Measurements from ENCODE around the gene MAP3K7CL.

DNA sequence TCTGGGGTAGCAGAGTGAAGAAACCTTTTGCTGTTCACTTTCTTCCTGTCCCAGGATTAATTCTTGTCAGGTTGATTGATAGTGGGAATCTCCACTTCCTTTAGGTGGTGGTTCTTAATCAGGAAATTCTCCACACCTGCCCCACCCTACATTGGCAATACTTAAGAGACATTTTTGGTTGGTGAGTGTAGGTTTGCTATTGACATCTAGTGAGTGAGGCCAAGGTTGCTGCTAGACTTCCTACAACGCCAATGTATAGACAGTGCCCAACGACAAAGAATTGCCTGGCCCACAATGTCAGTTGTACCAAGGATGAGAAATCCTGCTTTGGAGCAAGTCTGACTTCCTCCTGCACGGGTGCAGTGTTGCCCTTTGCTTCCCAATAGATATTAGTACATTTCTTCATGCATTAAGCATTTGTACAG, 38.5 kb downstream of the MAP3K7CL start:
- TF ChIP-seq, protein P1, sequence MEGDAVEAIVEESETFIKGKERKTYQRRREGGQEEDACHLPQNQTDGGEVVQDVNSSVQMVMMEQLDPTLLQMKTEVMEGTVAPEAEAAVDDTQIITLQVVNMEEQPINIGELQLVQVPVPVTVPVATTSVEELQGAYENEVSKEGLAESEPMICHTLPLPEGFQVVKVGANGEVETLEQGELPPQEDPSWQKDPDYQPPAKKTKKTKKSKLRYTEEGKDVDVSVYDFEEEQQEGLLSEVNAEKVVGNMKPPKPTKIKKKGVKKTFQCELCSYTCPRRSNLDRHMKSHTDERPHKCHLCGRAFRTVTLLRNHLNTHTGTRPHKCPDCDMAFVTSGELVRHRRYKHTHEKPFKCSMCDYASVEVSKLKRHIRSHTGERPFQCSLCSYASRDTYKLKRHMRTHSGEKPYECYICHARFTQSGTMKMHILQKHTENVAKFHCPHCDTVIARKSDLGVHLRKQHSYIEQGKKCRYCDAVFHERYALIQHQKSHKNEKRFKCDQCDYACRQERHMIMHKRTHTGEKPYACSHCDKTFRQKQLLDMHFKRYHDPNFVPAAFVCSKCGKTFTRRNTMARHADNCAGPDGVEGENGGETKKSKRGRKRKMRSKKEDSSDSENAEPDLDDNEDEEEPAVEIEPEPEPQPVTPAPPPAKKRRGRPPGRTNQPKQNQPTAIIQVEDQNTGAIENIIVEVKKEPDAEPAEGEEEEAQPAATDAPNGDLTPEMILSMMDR (optimal IDR thresholded peaks at IDR 0.05 in 1 of 3, IDR thresholded peaks at IDR 0.05 in 1 of 3, conservative IDR thresholded peaks at IDR 0.05 in 1 of 3; ENCODE audit: extremely low read depth in 1 of 3, insufficient read depth in 2 of 3, low read length in 3 of 3): peak in 1 of 3 experiments; percentile 12
- TF ChIP-seq EZH2 (IDR thresholded peaks at IDR 0.05; ENCODE audit: low read length): no peak

Measured in keratinocyte (primary cell).